Large intestine (tissue), 12 donors: ENCODE data around the gene TBX19. TPM values are rescaled to one million over a fixed set of nuclear protein-coding genes. Genes with fewer than 3 reads are reported as not detected.
A peak's percentile ranks its signal among the peaks of the same experiment; 100 is the strongest.

Source experiments
- DNase-seq, 2 donors: peaks; one replicate each; pipeline versions ENCODE4 v3.0.0 to v3.0.0-alpha.2; 2013
- H3K27ac ChIP-seq: one replicate; pipeline ENCODE4 v1.5.1; 2013; ENCODE audit warnings: low read length
- H3K27me3 ChIP-seq: 2 replicates; pipeline ENCODE4 v1.6.1; 2013; ENCODE audit warnings: low read length; ENCODE audit not compliant: control insufficient read depth, insufficient read depth
- H3K36me3 ChIP-seq: 2 replicates; pipeline ENCODE4 v1.6.1; 2013; ENCODE audit warnings: low read length; ENCODE audit not compliant: control insufficient read depth, insufficient read depth
- H3K4me1 ChIP-seq: one replicate; pipeline ENCODE4 v1.6.1; 2013; ENCODE audit warnings: low read length; ENCODE audit not compliant: control insufficient read depth, insufficient read depth
- H3K4me3 ChIP-seq: one replicate; pipeline ENCODE4 v1.5.1; 2013; ENCODE audit warnings: low read length
- H3K9me3 ChIP-seq: one replicate; pipeline ENCODE4 v1.6.1; 2013; ENCODE audit warnings: mild to moderate bottlenecking, low read depth, low read length, moderate library complexity; ENCODE audit not compliant: control insufficient read depth
- WGBS: methylation state at CpG from one replicate; pipeline ENCODE4 v1.1.5; 2013; ENCODE audit warnings: low lambda C conversion rate; ENCODE audit not compliant: insufficient coverage; 5-methylcytosine and 5-hydroxymethylcytosine counted together
- long read RNA-seq, 11 donors: transcript quantifications; one replicate each; lab custom pipeline, GENCODE V29; 2026
- polyA plus RNA-seq: library from polyadenylated mRNA; unstranded; fragments of 120-200 nt; gene quantifications from one replicate; pipeline ENCODE4 v1.2.1, GENCODE V29; 2013

The TBX19 gene
- 2.3 TPM for polyA plus RNA-seq
- long read RNA-seq, donor 1, result 0 reads
- long read RNA-seq, donor 2, partial matches to known transcripts, result 0 of 2 reads
- long read RNA-seq, donor 2, other reads (novel, unspliced or antisense), result 0 of 2 reads
- long read RNA-seq, donor 3, result 0 reads
- long read RNA-seq, donor 4, result 0 reads
- long read RNA-seq, donor 5, result 0 reads
- long read RNA-seq, donor 6, result 0 reads
- long read RNA-seq, donor 7, partial matches to known transcripts, result 0 of 1 reads
- long read RNA-seq, donor 7, other reads (novel, unspliced or antisense), result 0 of 1 reads
- long read RNA-seq, donor 8, result 0 reads
- long read RNA-seq, donor 9, result 0 reads
- long read RNA-seq, donor 10, result 0 reads
- long read RNA-seq, donor 11, result 0 reads

DNA sequence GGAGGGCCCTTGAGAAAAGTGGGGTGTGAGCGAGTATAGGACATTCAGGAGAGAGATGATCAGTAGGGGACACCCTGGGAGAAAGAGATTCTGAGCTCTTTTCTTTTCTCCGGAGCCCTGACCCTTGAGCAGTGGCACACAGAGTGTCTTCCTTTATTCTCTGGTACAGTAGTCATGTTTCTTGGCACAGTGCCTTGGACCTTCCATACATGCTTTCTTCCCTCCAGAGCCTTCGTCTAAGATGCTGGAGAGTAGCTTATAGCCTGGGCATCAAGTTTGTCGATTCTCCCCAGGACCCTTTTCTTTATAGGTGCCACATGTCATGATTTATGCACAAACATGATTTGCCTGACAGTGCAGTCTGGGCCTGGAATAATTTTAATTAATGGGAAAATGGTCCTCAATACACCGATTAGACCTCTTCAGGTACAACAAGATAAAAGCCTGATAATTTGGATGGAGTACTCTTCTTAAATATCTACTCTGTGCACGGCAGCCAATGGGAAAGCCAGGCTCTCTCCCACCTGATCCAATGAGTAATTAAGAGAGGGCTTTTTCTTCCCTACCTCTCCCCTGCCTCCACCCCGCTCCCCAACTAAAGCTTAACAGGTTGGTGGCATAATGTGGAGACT, at the start of gene TBX19:
Gene TBX19 (plus strand): TSS at position 582 of the 632 bp plus-strand sequence. CDS start 214 bp downstream, outside the sequence.
- Histone ChIP-seq H3K9me3 (peaks cover 6% of the 10 kb centered on the region), H3K4me3 (no peak within 1 kb of the TSS), H3K27ac (no peak within 1 kb of the TSS), H3K4me1 (no peaks in the 10 kb centered on the region), H3K36me3 (no peaks in the 10 kb centered on the region), H3K27me3 (no peaks in the 10 kb centered on the region)
- no peak for DNase-seq
- no CpG with 5 or more reads among the region's 7 CpGs for WGBS

DNA sequence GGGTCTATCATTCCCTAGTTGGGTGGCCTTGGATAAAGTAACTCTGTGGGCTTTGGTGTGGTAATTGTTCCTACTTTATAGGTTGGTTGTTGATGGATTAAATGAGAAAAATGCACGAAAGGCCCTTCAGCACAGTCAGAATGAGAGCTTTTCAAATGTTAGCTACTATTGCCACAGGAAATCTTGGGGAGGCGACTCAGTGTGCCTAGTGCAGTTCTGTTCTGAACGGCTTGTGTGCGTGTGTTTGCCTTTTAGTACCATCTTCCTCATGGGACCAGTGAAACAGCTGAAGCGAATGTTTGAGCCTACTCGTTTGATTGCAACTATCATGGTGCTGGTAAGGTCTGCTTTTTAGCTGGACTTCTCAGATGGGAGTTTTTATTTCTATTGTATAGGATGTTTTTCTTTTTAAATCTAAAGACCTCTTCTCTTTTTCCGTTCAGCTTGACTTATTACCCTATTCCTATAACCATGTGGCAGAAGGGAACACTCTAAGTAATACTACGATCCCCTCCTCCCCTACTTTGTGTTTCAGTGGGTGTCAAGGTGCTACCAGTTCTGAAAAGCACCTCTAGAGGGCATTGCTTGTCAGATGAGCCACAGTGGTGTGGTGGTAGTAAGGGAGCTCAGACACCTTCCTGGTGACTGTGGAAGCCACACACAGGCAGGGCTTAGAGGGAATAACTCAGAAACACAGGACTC, 45.7 kb upstream of the TBX19 start:
- Histone ChIP-seq H3K4me1 (peaks cover 19% of the 10 kb centered on the region), H3K4me3 (no peak overlapping the region), H3K27ac (no peak overlapping the region), H3K27me3 (no peaks in the 10 kb centered on the region), H3K9me3 (no peaks in the 10 kb centered on the region), H3K36me3 (peaks cover 64% of the 10 kb centered on the region)
- 80% methylated on average over 1 of the region's 8 CpGs for WGBS
- DNase-seq, result peak; percentile 15 to 44

GRCh38 chr1:168235548-168235885, 45.2 kb upstream of the TBX19 start:
- H3K36me3 ChIP-seq, result peaks cover 65% of the 10 kb centered on the region
- H3K9me3 ChIP-seq, result no peaks in the 10 kb centered on the region
- peak in 1 of 2 donors; percentile 18 for DNase-seq
- no peaks in the 10 kb centered on the region for H3K27me3 ChIP-seq
- H3K4me3 ChIP-seq, result no peak overlapping the region
- peaks cover 16% of the 10 kb centered on the region for H3K4me1 ChIP-seq
- H3K27ac ChIP-seq, result no peak overlapping the region

- Histone ChIP-seq H3K4me1 (peaks cover 12% of the 10 kb centered on the region), H3K4me3 (no peak overlapping the region), H3K9me3 (no peaks in the 10 kb centered on the region), H3K27ac (no peak overlapping the region), H3K27me3 (no peaks in the 10 kb centered on the region), H3K36me3 (peaks cover 65% of the 10 kb centered on the region)
- WGBS, result no CpG with 5 or more reads among the region's 3 CpGs
- peak; percentile 24 to 30 for DNase-seq
Observed at GRCh38 chr1:168235937-168236336, 44.7 kb upstream of the TBX19 start.

DNA sequence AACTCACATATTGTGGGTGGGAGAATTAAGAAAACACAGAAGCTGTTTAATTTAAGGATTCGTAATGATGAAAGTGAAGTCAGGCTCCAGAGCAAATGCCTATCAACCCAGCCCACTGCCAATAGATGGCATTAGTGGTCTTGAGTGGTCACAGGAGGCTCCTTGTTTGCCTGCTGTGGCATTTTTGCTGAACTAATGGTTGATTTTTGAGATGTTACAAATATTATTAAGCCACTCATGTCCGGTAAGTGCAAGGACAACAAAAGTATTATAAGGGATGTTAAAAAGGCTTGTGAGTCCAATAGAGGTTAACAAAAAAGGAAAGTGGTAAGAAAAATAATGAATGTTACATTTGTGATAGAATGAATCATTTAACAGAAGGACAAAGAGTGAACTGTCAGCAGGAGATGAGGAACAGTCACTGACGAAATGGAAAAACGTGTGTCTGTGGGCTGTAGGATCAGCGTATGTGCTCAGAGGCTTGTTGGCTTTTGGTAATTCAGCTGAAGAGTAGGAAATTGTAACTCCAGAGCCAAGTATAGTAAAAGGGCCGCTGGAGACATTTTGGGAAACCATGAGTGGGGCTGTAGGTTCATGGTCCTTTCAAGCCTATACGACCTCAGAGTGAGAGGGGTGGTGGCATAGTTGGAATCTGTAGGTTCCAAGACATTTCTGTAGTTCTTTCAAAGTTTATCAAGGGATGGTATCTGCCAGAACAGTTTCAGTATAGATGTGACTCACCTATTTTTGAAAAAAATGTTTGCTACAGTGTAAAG, 43.7 kb upstream of the TBX19 start:
- H3K27ac ChIP-seq, result no peak overlapping the region
- DNase-seq, result no peak
- no peaks in the 10 kb centered on the region for H3K27me3 ChIP-seq
- no peak overlapping the region for H3K4me3 ChIP-seq
- no peaks in the 10 kb centered on the region for H3K9me3 ChIP-seq
- 87% methylated on average over 4 of the region's 7 CpGs for WGBS
- peaks cover 62% of the 10 kb centered on the region for H3K36me3 ChIP-seq
- peaks cover 10% of the 10 kb centered on the region for H3K4me1 ChIP-seq

DNA sequence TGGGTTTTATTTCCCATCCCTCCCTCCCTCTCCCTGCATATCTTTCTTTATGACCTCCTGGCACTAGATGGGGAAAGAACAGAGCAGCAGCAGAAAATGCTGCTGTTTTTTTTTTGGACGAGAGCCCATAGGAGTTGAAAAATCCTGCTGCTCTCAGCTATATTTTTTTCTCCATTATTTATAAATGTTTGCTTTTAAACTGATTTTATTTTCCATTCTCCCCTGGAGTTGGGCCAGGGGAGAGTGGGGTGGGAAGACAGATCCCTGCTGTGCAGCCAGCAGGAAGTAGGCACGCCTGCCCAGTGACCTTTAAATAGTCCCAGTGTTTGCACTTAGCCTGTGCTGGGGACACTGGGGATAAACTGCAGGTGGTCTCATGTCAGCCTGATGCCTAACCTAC, 37.5 kb upstream of the TBX19 start:
- WGBS, result no CpG with 5 or more reads among the region's 2 CpGs
- Histone ChIP-seq H3K27me3 (no peaks in the 10 kb centered on the region), H3K4me1 (no peaks in the 10 kb centered on the region), H3K36me3 (peaks cover 58% of the 10 kb centered on the region), H3K9me3 (no peaks in the 10 kb centered on the region), H3K27ac (no peak overlapping the region), H3K4me3 (no peak overlapping the region)
- no peak for DNase-seq

- Histone ChIP-seq H3K27ac (no peak overlapping the region), H3K27me3 (no peaks in the 10 kb centered on the region), H3K36me3 (peaks cover 53% of the 10 kb centered on the region), H3K4me3 (no peak overlapping the region), H3K9me3 (no peaks in the 10 kb centered on the region), H3K4me1 (no peaks in the 10 kb centered on the region)
- DNase-seq, result no peak
- no CpG with 5 or more reads among the region's 3 CpGs for WGBS
Observed at GRCh38 chr1:168243636-168244212, 37.0 kb upstream of the TBX19 start.

DNA sequence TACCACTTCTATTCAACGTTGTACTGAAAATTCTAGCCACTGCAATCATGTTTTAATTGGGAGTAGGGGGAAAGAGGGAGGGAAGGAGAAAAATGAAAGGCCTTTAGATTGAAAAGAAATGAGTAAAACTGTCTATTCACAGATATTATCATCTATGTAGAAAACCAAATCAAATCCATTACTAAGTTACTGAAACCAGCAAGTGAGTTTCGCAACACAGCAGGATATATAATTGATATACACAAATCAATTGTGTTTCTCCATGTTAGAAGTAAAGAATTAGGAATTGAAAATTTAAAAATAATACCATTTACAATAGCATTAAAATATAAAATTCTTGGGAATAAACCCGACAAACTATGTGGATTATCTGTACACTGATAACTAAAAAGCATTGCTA, 35.6 kb upstream of the TBX19 start:
- 100% methylated on average over 1 of the region's 3 CpGs for WGBS
- no peaks in the 10 kb centered on the region for H3K9me3 ChIP-seq
- DNase-seq, result no peak
- no peak overlapping the region for H3K4me3 ChIP-seq
- H3K27ac ChIP-seq, result no peak overlapping the region
- H3K36me3 ChIP-seq, result peaks cover 50% of the 10 kb centered on the region
- no peaks in the 10 kb centered on the region for H3K27me3 ChIP-seq
- H3K4me1 ChIP-seq, result no peaks in the 10 kb centered on the region

DNA sequence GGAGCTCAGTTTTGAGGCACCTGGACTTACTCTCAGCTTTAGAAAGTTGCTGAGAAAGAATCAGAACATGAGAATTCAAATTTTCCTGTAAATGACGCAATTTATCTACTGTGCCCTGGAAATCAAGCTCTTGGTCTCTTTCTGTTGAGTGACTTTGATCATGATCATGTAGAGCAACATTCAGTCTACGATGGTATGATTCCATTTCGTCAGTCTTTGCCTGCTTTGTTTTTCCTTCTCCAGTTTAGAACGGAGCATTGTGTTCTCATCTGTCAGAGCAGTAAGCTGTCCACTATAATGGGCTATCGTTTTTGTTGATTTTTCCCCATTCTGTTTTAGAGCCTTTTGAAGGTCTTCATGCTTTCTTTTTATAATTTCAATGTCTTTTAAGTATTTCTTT, 34.2 kb upstream of the TBX19 start:
- Histone ChIP-seq H3K27ac (no peak overlapping the region), H3K4me3 (no peak overlapping the region), H3K27me3 (no peaks in the 10 kb centered on the region), H3K4me1 (no peaks in the 10 kb centered on the region), H3K36me3 (peaks cover 53% of the 10 kb centered on the region), H3K9me3 (no peaks in the 10 kb centered on the region)
- DNase-seq, result no peak
- WGBS, result 100% methylated on average over 2 of the region's 5 CpGs

DNA sequence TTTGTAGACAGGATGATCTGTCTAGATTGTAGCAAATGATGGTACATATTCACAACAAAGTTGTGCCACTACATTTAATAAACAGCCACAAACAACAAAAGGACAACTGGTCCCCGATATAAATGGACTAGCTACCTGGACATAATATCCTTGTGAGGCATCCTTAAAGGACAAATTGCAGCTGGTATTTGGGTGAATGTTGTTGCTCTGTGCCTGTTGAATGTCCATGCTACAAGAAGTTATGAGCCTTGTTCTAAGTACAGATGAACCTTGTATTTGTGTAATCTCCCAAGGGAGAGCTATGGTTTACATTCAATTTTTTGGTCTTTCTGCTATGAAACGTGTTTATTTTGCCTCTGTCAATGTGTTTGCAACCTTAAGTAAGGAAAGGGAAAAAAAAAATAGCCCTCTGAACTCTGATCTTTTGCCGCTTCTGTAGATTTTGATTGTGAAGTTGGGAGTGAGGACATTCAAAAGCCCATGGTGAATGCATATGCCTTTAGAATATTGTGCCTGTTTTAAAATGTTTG, 28.4 kb upstream of the TBX19 start:
- H3K4me1 ChIP-seq, result no peaks in the 10 kb centered on the region
- H3K36me3 ChIP-seq, result peaks cover 25% of the 10 kb centered on the region
- 100% methylated on average over 1 of the region's 3 CpGs for WGBS
- no peak for DNase-seq
- no peaks in the 10 kb centered on the region for H3K27me3 ChIP-seq
- H3K27ac ChIP-seq, result no peak overlapping the region
- peaks cover 16% of the 10 kb centered on the region for H3K9me3 ChIP-seq
- no peak overlapping the region for H3K4me3 ChIP-seq
